ENCODE data around the gene SLC22A31.

Gene SLC22A31

GRCh38 chr16:89160977-89161701, 39.2 kb downstream of the SLC22A31 start:
- no peak overlapping the region for H3K4me3 ChIP-seq (replicated peaks; ENCODE audit: low read depth, low read length)
- no peak for TF ChIP-seq CTCF (IDR thresholded peaks at IDR 0.05; ENCODE audit: low read length, missing control alignments)
- no peak for DNase-seq (ENCODE audit: low read depth)

DNA sequence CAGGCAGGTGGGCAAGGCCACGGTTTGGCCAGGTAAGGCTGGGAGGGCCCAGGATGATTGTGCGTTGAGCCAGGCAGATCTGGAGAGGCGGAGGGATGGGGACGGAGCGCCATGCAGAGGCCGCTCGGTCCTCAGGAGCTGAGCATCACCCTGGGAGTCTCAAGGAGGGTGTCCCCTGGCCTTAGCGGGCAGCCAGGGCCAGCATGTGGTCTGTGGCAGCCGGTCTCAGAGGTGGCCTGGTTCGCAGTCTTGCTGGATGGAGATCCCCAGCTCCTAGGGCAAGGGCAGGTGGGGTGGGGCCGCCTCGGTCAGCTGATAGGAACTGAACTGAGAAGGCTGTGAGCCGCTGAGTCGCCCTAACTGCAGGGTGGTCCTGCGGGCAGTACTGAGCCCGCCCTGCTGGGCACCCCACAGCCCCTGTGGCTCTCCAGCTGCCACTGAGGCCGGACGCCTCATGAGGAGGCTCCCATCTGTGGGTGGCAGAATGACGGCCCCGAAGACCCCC, 40.4 kb downstream of the SLC22A31 start:
- TF ChIP-seq CTCF (IDR thresholded peaks at IDR 0.05; ENCODE audit: low read length, missing control alignments) = no peak
- H3K4me3 ChIP-seq (replicated peaks; ENCODE audit: low read depth, low read length) = no peak overlapping the region
- DNase-seq (ENCODE audit: low read depth) = no peak

- no peak overlapping the region for H3K4me3 ChIP-seq (replicated peaks; ENCODE audit: low read depth, low read length)
- TF ChIP-seq CTCF (IDR thresholded peaks at IDR 0.05; ENCODE audit: low read length, missing control alignments) = no peak
- no peak for DNase-seq (ENCODE audit: low read depth)
These were observed 41.1 kb downstream of the SLC22A31 start for GRCh38 chr16:89159066-89159849.

DNA sequence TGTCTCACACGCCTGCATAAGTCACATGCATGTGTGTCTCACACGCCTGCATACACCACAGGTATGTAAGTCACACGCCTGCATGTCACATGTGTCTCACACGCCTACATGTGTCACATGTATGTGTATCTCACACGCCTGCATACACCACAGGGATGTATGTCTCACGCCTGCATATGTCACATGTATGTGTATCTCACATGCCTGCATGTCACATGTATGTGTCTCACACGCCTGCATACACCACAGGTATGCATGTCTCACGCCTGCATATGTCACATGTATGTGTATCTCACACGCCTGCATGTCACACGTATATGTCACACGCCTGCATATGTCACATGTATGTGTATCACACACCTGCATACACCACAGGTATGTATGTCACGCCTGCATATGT, 42.6 kb downstream of the SLC22A31 start:
- no peak for TF ChIP-seq CTCF (IDR thresholded peaks at IDR 0.05; ENCODE audit: low read length, missing control alignments)
- no peak overlapping the region for H3K4me3 ChIP-seq (replicated peaks; ENCODE audit: low read depth, low read length)
- no peak for DNase-seq (ENCODE audit: low read depth)

- H3K4me3 ChIP-seq (replicated peaks; ENCODE audit: low read depth, low read length) = no peak overlapping the region
These were observed 43.3 kb downstream of the SLC22A31 start for GRCh38 chr16:89156740-89157645.

More at GRCh38 chr16:89156740-89157645, 43.3 kb downstream of the SLC22A31 start:
- TF ChIP-seq CTCF (IDR thresholded peaks at IDR 0.05; ENCODE audit: low read length, missing control alignments) = no peak
- no peak for DNase-seq (ENCODE audit: low read depth)
